PC-3 (cell line): Measurements from ENCODE around the gene WIPF3.

Experiments
- CTCF ChIP-seq: fragments of 300-600 bp; sonication (generic); conservative IDR thresholded peaks from 2 replicates; pipeline ENCODE4 v1.5.1; 2017; ENCODE audit warnings: antibody characterized with exemption, low read depth, mild to moderate bottlenecking, low read length
- EZH2 ChIP-seq: fragments of 300-600 bp; sonication (generic); IDR thresholded peaks from one replicate; pipeline ENCODE4 v1.6.1; 2017; ENCODE audit warnings: antibody characterized with exemption, mild to moderate bottlenecking, low read length; ENCODE audit not compliant: unreplicated experiment
- EZH2phosphoT487 ChIP-seq: fragments of 300-600 bp; sonication (generic); IDR thresholded peaks from 2 replicates; pipeline ENCODE4 v1.6.1; 2018; ENCODE audit warnings: mild to moderate bottlenecking, antibody characterized with exemption, low read length, borderline replicate concordance

GRCh38 chr7:29920491-29920890 is 114.2 kb downstream of the WIPF3 start:
- no peak for TF ChIP-seq CTCF
- TF ChIP-seq EZH2 = no peak
- no peak for TF ChIP-seq EZH2phosphoT487
